ENCODE data around the gene ARVCF. TPM values are rescaled to one million over a fixed set of nuclear protein-coding genes. Genes with fewer than 3 reads are reported as not detected.

The ARVCF gene
- total RNA-seq, 1 experiment from 2014 or later = 3.0 TPM

GRCh38 chr22:20022231-20022977 lies 5.8 kb upstream of the ARVCF start:
- Histone ChIP-seq H3K36me3 (peaks cover 16% of the 10 kb centered on the region), H3K9me3 (replicated peaks) (no peaks in the 10 kb centered on the region; the same call in 1 of the 2 replicates), H3K27ac (no peak overlapping the region; the same call in 1 of the 2 replicates), H3K27me3 (replicated peaks) (peaks cover 5% of the 10 kb centered on the region; the same call in 1 of the 2 replicates), H3K4me3 (peak overlapping the region; percentile 88), H3K4me1 (replicated peaks) (peaks cover 20% of the 10 kb centered on the region)
- DNase-seq (ENCODE audit: low read depth in 1 of 2, low spot score in 2 of 2) = no peak

DNA sequence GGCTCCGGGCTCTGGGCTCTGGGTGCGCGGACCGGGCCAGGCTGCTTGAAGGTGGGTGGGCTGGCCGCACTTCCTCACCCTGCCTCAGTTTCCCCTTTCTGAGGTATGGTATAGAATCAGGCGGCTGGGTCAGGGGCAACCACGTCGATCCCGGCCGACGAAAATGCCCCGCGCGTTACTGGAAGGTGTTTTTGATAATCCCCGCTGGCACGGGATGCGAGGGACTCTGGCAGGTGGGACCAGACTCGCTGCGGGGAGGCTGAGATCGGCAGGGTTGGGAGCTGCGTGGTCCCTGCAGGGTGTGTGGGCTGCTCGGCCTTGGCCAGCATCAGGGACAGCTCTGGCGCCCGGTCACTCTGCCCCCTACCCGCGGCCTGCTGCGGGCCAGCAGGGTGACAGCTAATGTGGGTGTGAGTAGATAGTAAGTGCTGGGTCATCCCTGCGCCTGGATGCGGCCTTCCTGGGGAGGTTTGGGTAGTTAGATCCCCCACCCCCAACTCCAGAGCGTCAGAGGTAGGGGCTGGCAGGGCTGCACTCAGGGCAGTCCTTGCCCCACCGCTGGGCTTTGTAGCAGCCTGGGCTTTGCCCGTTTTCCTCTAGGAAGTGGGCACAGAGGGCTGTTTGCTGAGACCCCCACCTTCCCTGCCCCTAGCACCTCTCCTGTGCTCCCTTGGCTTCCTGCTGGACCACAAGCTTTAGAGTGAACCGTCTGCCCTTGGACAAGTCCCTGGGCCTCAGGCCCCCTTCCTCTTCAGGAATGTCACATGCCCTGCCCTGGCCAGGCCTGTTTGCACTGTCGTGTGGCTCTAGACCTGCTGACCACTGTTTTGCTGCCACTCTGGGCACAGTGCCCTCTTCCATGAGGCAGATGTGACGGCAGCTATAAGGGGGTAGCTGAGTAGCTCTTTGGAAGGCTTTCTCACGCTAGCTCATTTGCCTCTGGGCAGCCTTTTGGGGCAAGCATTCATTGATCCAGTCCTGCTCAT lies 4.9 kb upstream of the ARVCF start:
- Histone ChIP-seq H3K36me3 (peaks cover 16% of the 10 kb centered on the region), H3K9me3 (replicated peaks) (no peaks in the 10 kb centered on the region; the same call in 1 of the 2 replicates), H3K4me1 (replicated peaks) (peaks cover 27% of the 10 kb centered on the region), H3K27me3 (replicated peaks) (peaks cover 9% of the 10 kb centered on the region), H3K4me3 (peak overlapping the region; percentile 88), H3K27ac (peak overlapping the region; percentile 63)
- DNase-seq (ENCODE audit: low read depth in 1 of 2, low spot score in 2 of 2) = peak in 1 of 2 experiments; percentile 51

- Histone ChIP-seq H3K4me3 (peak within 1 kb of the TSS; percentile 88), H3K4me1 (replicated peaks) (peaks cover 34% of the 10 kb centered on the region), H3K27ac (peak within 1 kb of the TSS; percentile 63), H3K9me3 (replicated peaks) (no peaks in the 10 kb centered on the region; the same call in 1 of the 2 replicates), H3K27me3 (replicated peaks) (peaks cover 17% of the 10 kb centered on the region), H3K36me3 (peaks cover 16% of the 10 kb centered on the region)
- DNase-seq (ENCODE audit: low read depth in 1 of 2, low spot score in 2 of 2) = peak; percentile 89 to 91
Measured at GRCh38 chr22:20020533-20021195, 4.0 kb upstream of the ARVCF start, which contains the start of gene TANGO2. Gene TANGO2, plus strand, starts transcription at chr22:20021110. Its CDS starts 15,689 bp downstream, at chr22:20036799.

- Histone ChIP-seq H3K27ac (no peak overlapping the region), H3K4me1 (replicated peaks) (peaks cover 34% of the 10 kb centered on the region), H3K4me3 (no peak overlapping the region), H3K9me3 (replicated peaks) (no peaks in the 10 kb centered on the region; the same call in 1 of the 2 replicates), H3K36me3 (peaks cover 16% of the 10 kb centered on the region), H3K27me3 (replicated peaks) (peaks cover 23% of the 10 kb centered on the region)
- DNase-seq (ENCODE audit: low read depth in 1 of 2, low spot score in 2 of 2) = no peak
Measured at GRCh38 chr22:20019661-20020532, 3.3 kb upstream of the ARVCF start.

- H3K4me1 ChIP-seq (replicated peaks) = peaks cover 34% of the 10 kb centered on the region
- no peak for DNase-seq (ENCODE audit: low read depth in 1 of 2, low spot score in 2 of 2)
- H3K27ac ChIP-seq = no peak overlapping the region
- H3K9me3 ChIP-seq (replicated peaks) = no peaks in the 10 kb centered on the region; the same call in 1 of the 2 replicates
- peaks cover 12% of the 10 kb centered on the region for H3K36me3 ChIP-seq
- H3K4me3 ChIP-seq = no peak overlapping the region
- H3K27me3 ChIP-seq (replicated peaks) = peaks cover 23% of the 10 kb centered on the region
Measured at GRCh38 chr22:20018001-20018400, 1.4 kb upstream of the ARVCF start.

GRCh38 chr22:20017622-20017958 lies 967 bp upstream of the ARVCF start:
- H3K27ac ChIP-seq = no peak overlapping the region
- DNase-seq (ENCODE audit: low read depth in 1 of 2, low spot score in 2 of 2) = no peak
- H3K9me3 ChIP-seq (replicated peaks) = no peaks in the 10 kb centered on the region; the same call in 1 of the 2 replicates
- H3K4me1 ChIP-seq (replicated peaks) = peaks cover 34% of the 10 kb centered on the region
- peaks cover 10% of the 10 kb centered on the region for H3K36me3 ChIP-seq
- H3K4me3 ChIP-seq = no peak overlapping the region
- H3K27me3 ChIP-seq (replicated peaks) = peaks cover 23% of the 10 kb centered on the region

- H3K4me3 ChIP-seq = peak overlapping the region; percentile 59
- DNase-seq (ENCODE audit: low read depth in 1 of 2, low spot score in 2 of 2) = peak in 1 of 2 experiments; percentile 20
- H3K4me1 ChIP-seq (replicated peaks) = peaks cover 22% of the 10 kb centered on the region
- peaks cover 23% of the 10 kb centered on the region for H3K27me3 ChIP-seq (replicated peaks)
- no peak overlapping the region for H3K27ac ChIP-seq
- H3K9me3 ChIP-seq (replicated peaks) = no peaks in the 10 kb centered on the region; the same call in 1 of the 2 replicates
- peaks cover 3% of the 10 kb centered on the region for H3K36me3 ChIP-seq
Measured at GRCh38 chr22:20015971-20016733, 471 bp downstream of the ARVCF start.

DNA sequence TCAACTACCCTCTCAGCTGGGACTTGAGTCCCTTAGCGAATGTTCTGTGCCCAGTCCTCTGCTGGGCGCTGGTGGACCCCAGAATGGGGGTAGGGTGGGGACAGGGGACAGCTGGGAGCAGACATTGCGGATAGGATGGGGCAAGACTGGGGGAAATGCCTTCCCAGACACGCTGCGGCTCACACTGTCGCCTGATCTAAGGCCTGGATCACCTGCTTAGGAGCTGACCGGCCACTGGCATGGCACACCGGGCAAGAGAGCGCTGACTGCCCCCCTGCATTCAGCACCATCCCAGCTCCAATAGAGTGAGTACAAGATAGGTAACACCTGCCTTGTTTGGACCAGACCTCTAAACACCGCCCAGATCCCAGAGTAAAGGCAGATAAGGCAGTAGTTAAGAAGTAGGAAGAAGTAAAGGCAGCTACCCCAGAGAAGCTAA lies 1.4 kb downstream of the ARVCF start:
- Histone ChIP-seq H3K27ac (no peak overlapping the region), H3K4me1 (replicated peaks) (peaks cover 16% of the 10 kb centered on the region), H3K27me3 (replicated peaks) (peaks cover 23% of the 10 kb centered on the region), H3K36me3 (no peaks in the 10 kb centered on the region), H3K4me3 (no peak overlapping the region), H3K9me3 (replicated peaks) (no peaks in the 10 kb centered on the region)
- DNase-seq (ENCODE audit: low read depth in 1 of 2, low spot score in 2 of 2) = no peak

GRCh38 chr22:20014526-20015186 lies 2.0 kb downstream of the ARVCF start:
- H3K27ac ChIP-seq = no peak overlapping the region
- H3K4me1 ChIP-seq (replicated peaks) = peaks cover 15% of the 10 kb centered on the region
- peaks cover 23% of the 10 kb centered on the region for H3K27me3 ChIP-seq (replicated peaks)
- DNase-seq (ENCODE audit: low read depth in 1 of 2, low spot score in 2 of 2) = no peak
- no peaks in the 10 kb centered on the region for H3K9me3 ChIP-seq (replicated peaks)
- H3K4me3 ChIP-seq = no peak overlapping the region
- no peaks in the 10 kb centered on the region for H3K36me3 ChIP-seq

- no peaks in the 10 kb centered on the region for H3K36me3 ChIP-seq
- peak; percentile 54 to 73 for DNase-seq (ENCODE audit: low read depth in 1 of 2, low spot score in 2 of 2)
- H3K27ac ChIP-seq = no peak overlapping the region
- H3K27me3 ChIP-seq (replicated peaks) = peaks cover 23% of the 10 kb centered on the region
- peaks cover 15% of the 10 kb centered on the region for H3K4me1 ChIP-seq (replicated peaks)
- no peak overlapping the region for H3K4me3 ChIP-seq
- no peaks in the 10 kb centered on the region for H3K9me3 ChIP-seq (replicated peaks)
Measured at GRCh38 chr22:20013382-20013871, 3.2 kb downstream of the ARVCF start.

GRCh38 chr22:20012741-20013331 lies 3.8 kb downstream of the ARVCF start:
- no peak overlapping the region for H3K4me3 ChIP-seq
- DNase-seq (ENCODE audit: low read depth in 1 of 2, low spot score in 2 of 2) = no peak
- H3K36me3 ChIP-seq = no peaks in the 10 kb centered on the region
- H3K4me1 ChIP-seq (replicated peaks) = peaks cover 15% of the 10 kb centered on the region
- peaks cover 22% of the 10 kb centered on the region for H3K27me3 ChIP-seq (replicated peaks)
- H3K27ac ChIP-seq = no peak overlapping the region
- H3K9me3 ChIP-seq (replicated peaks) = no peaks in the 10 kb centered on the region

All from SJSA1 (cell line).